GM12878 (cell line): ENCODE measurements around the gene DNAJC11. TPM values are rescaled to one million over a fixed set of nuclear protein-coding genes. Genes with fewer than 3 reads are reported as not detected.
A peak's percentile ranks its signal among the peaks of the same experiment; 100 is the strongest.

ENCODE experiments used
- ATAC-seq: fragments of 200-7000 bp; cut with Tn5 transposase; 3 replicates; pipeline ENCODE4 v1.9.1; 2020; ENCODE audit warnings: mild to moderate bottlenecking, moderate library complexity
- Bru-seq: library from RNA; stranded (reverse); fragments of 400-500 nt; gene quantifications from one replicate; lab custom pipeline; 2021; lab: Mats Ljungman, UMichigan
- BruChase-seq, 2 experiments: library from RNA; stranded (reverse); fragments of 400-500 nt; gene quantifications; one replicate each; lab custom pipeline; 2021; lab: Mats Ljungman, UMichigan
- BruUV-seq: library from RNA; stranded (reverse); fragments of 400-500 nt; replicated peaks from 2 replicates; lab custom pipeline; 2021; lab: Mats Ljungman, UMichigan
- CTCF ChIA-PET: fragments of 300-600 bp; sonication (Branson Sonifier 250); formaldehyde crosslinking; extraction: SDS; loops from one replicate; lab custom pipeline; 2021; ENCODE audit warnings: inconsistent platforms; lab: Yijun Ruan, JAX
- POLR2A ChIA-PET: fragments of 350-600 bp; formaldehyde crosslinking; extraction: SDS; loops from one replicate; lab custom pipeline; 2021; ENCODE audit warnings: inconsistent platforms; lab: Charles Lee
- RAD21 ChIA-PET: fragments of 300-600 bp; sonication (Branson Sonifier 250); formaldehyde crosslinking; loops from one replicate; lab custom pipeline; 2023; ENCODE audit warnings: antibody characterized with exemption; ENCODE audit not compliant: unreplicated experiment; lab: Charles Lee
- SMC1A ChIA-PET: fragments of 300-600 bp; sonication (Branson Sonifier 250); formaldehyde crosslinking; loops from one replicate; lab custom pipeline; 2023; ENCODE audit not compliant: unreplicated experiment, uncharacterized antibody; lab: Charles Lee
- DNase-seq: peaks from one replicate; pipeline ENCODE4 v3.0.0-alpha.2; 2011; ENCODE audit warnings: low read depth, low spot score
- FAIRE-seq: peaks from 3 replicates; lab custom pipeline; 2011; peaks lifted over from hg19 to GRCh38; lab: Jason Lieb, UNC
- H2AFZ ChIP-seq: 2 replicates; pipeline ENCODE4 v1.6.0; 2011; ENCODE audit warnings: low read depth, low read length, control low read depth; ENCODE audit not compliant: control insufficient read depth
- H3K27ac ChIP-seq: 2 replicates; pipeline ENCODE4 v1.5.1; 2011; ENCODE audit warnings: control low read depth; ENCODE audit not compliant: control insufficient read depth, insufficient read depth
- H3K27me3 ChIP-seq, 2 experiments: replicated peaks in 1 of 2; 2 replicates each; pipeline versions ENCODE4 v1.6.0 to v1.6.1; 2011; ENCODE audit warnings: low read length in 1 of 2; ENCODE audit not compliant: control insufficient read depth in 2 of 2, insufficient read depth in 2 of 2
- H3K36me3 ChIP-seq, 2 experiments: 2 replicates each; pipeline ENCODE4 v1.5.1; 2011; ENCODE audit warnings: low read length in 1 of 2; ENCODE audit not compliant: control insufficient read depth in 2 of 2, insufficient read depth in 2 of 2
- H3K4me1 ChIP-seq: 2 replicates; pipeline ENCODE4 v1.6.1; 2011; ENCODE audit warnings: mild to moderate bottlenecking, low read length, moderate library complexity, mixed read lengths; ENCODE audit not compliant: control insufficient read depth, insufficient read depth
- H3K4me2 ChIP-seq: 2 replicates; pipeline ENCODE4 v1.6.0; 2011; ENCODE audit warnings: control low read depth; ENCODE audit not compliant: control insufficient read depth, insufficient read depth
- H3K4me3 ChIP-seq: fragments of 200-600 bp; sonication (generic); 2 replicates; pipeline ENCODE4 v1.5.1; 2016
- H3K79me2 ChIP-seq: 2 replicates; pipeline ENCODE4 v1.6.0; 2011; ENCODE audit warnings: low read length; ENCODE audit not compliant: control insufficient read depth, insufficient read depth
- H3K9ac ChIP-seq: 2 replicates; pipeline ENCODE4 v1.8.0; 2011; ENCODE audit warnings: low read length, control low read depth, mixed read lengths; ENCODE audit not compliant: control insufficient read depth, insufficient read depth
- H3K9me3 ChIP-seq: replicated peaks from 3 replicates; pipeline ENCODE4 v1.5.1; 2011; ENCODE audit warnings: mild to moderate bottlenecking, low read length; ENCODE audit not compliant: control insufficient read depth, insufficient read depth
- H4K20me1 ChIP-seq: 2 replicates; pipeline ENCODE4 v1.6.0; 2011; ENCODE audit not compliant: control insufficient read depth, insufficient read depth
- FOXM1 ChIP-seq: IDR thresholded peaks from 2 replicates; pipeline ENCODE4 v1.6.1; 2012; ENCODE audit warnings: low read depth, mild to moderate bottlenecking, inconsistent platforms, low read length, moderate library complexity
- GATAD2B ChIP-seq: fragments of 450-650 bp; conservative IDR thresholded peaks from 2 replicates; pipeline ENCODE4 v1.6.1; 2017; ENCODE audit warnings: low read depth, mild to moderate bottlenecking, moderate library complexity
- MXI1 ChIP-seq: fragments of 150-350 bp; IDR thresholded peaks from 2 replicates; pipeline ENCODE4 v1.6.1; 2011; ENCODE audit warnings: low read depth, mild to moderate bottlenecking, inconsistent platforms, low read length, improper control_type of control experiment
- PAX5 ChIP-seq: IDR thresholded peaks from 2 replicates; pipeline ENCODE4 v1.6.1; 2011; ENCODE audit warnings: low read depth, low read length, borderline replicate concordance
- POLR2AphosphoS5 ChIP-seq: IDR thresholded peaks from 2 replicates; pipeline ENCODE4 v1.6.1; 2011; ENCODE audit warnings: mild to moderate bottlenecking, low read length, inconsistent platforms
- SMARCA5 ChIP-seq: fragments of 450-650 bp; IDR thresholded peaks from 2 replicates; pipeline ENCODE4 v1.6.1; 2017; ENCODE audit warnings: mild to moderate bottlenecking
- SP1 ChIP-seq: IDR thresholded peaks from one replicate; pipeline ENCODE4 v1.6.1; 2011; ENCODE audit warnings: low read depth, low read length
- SUZ12 ChIP-seq: fragments of 200-600 bp; sonication (generic); IDR thresholded peaks from one replicate; pipeline ENCODE4 v1.6.1; 2018; ENCODE audit warnings: antibody characterized with exemption, mild to moderate bottlenecking; ENCODE audit not compliant: unreplicated experiment
- TAF1 ChIP-seq: IDR thresholded peaks from 2 replicates; pipeline ENCODE4 v1.6.1; 2011; ENCODE audit warnings: mild to moderate bottlenecking, low read depth, low read length, borderline replicate concordance
- WGBS: methylation state at CpG from one replicate; pipeline ENCODE4 v1.1.6; 2016; ENCODE audit warnings: low lambda C conversion rate; ENCODE audit not compliant: insufficient replicate concordance, insufficient coverage; ENCODE audit errors: missing lambda C conversion rate; 5-methylcytosine and 5-hydroxymethylcytosine counted together
- in situ Hi-C: fragments of 300-500 bp; cut with MboI; formaldehyde crosslinking; loops from 9 replicates; pipeline ENCODE4 v1.14.3; 2018; ENCODE audit warnings: mixed read lengths
- intact Hi-C: fragments of 100-400 bp; cut with micrococcal nuclease; formaldehyde crosslinking; loops from one replicate; pipeline ENCODE4 v1.14.2; 2022; ENCODE audit not compliant: unreplicated experiment
- long read RNA-seq, 2 experiments: library from polyadenylated mRNA; unstranded; transcript quantifications; one replicate each; pipeline ENCODE4 v2.0.0, GENCODE V29; 2019 to 2020
- polyA minus RNA-seq, 3 experiments: library from RNA; depleted of rRNA, polyadenylated mRNA; stranded (reverse); fragments of >200 nt; gene quantifications; 2 replicates each; pipeline ENCODE4 v1.2.3, GENCODE V29; 2011
- polyA plus RNA-seq, 11 experiments: library from polyadenylated mRNA; depleted of rRNA in 4 of 11; unstranded in 6 of 11; stranded (reverse) in 5 of 11; fragments of >200 nt; fragmentation: Nextera tagmentation in 4 of 11; fragmentation: Illumina TruSeq in 1 of 11; extraction: Ambion mirVana in 4 of 11; extraction: Trizol in 1 of 11; gene quantifications; 1 replicate in 1 of 11; 2 replicates in 10 of 11; pipeline versions ENCODE4 v1.2.1 to v1.2.3, GENCODE V29; 2011 to 2016; ENCODE audit warnings: inconsistent platforms in 2 of 11, missing spikeins in 2 of 11, low read depth in 1 of 11
- total RNA-seq, 4 experiments: library from RNA; depleted of rRNA in 3 of 4; stranded (reverse); fragments of >200 nt in 3 of 4; fragmentation: Illumina TruSeq in 1 of 4; extraction: Trizol in 1 of 4; gene quantifications; 2 replicates each; pipeline versions ENCODE4 v1.2.1 to v1.2.3, GENCODE V29; 2013 to 2021
- TF ChIP-seq, protein P1 (sequence below): fragments of 450-650 bp; IDR thresholded peaks from 2 replicates; pipeline ENCODE4 v1.6.1; 2017; ENCODE audit warnings: mild to moderate bottlenecking, moderate library complexity

The DNAJC11 gene, protein sequence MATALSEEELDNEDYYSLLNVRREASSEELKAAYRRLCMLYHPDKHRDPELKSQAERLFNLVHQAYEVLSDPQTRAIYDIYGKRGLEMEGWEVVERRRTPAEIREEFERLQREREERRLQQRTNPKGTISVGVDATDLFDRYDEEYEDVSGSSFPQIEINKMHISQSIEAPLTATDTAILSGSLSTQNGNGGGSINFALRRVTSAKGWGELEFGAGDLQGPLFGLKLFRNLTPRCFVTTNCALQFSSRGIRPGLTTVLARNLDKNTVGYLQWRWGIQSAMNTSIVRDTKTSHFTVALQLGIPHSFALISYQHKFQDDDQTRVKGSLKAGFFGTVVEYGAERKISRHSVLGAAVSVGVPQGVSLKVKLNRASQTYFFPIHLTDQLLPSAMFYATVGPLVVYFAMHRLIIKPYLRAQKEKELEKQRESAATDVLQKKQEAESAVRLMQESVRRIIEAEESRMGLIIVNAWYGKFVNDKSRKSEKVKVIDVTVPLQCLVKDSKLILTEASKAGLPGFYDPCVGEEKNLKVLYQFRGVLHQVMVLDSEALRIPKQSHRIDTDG
- 145 and 154 TPM in 2 replicates for total RNA-seq (2013; cell fraction: nucleolus; rRNA removed)
- total RNA-seq (2014; rRNA removed) (28.3 and 28.7 TPM in 2 replicates), total RNA-seq (2014; rRNA removed; fragmentation: Illumina TruSeq; extraction: Trizol) (33.1 and 35.4 TPM in 2 replicates), total RNA-seq (2021) (49.3 and 51.8 TPM in 2 replicates), polyA plus RNA-seq (2011; rRNA removed) (26.4 and 29.2 TPM in 2 replicates), polyA plus RNA-seq (2014; fragmentation: Illumina TruSeq; extraction: Trizol) (54.5 and 73.4 TPM in 2 replicates), polyA plus RNA-seq (2014; fragmentation: Nextera tagmentation; extraction: Ambion mirVana) (1 to 10 TPM; 5.0 to 8.6 TPM), polyA plus RNA-seq (2014; rRNA removed) (41.3 and 43.6 TPM in 2 replicates), polyA plus RNA-seq (2016; fragmentation: Nextera tagmentation; extraction: Ambion mirVana) (10 to 100 TPM; 56.9 to 58.8 TPM), polyA minus RNA-seq (2011; rRNA and poly(A)+ RNA removed) (16.5 and 30.3 TPM in 2 replicates), Bru-seq, nascent RNA (percentile 75 among the genes with signal in this experiment), BruChase-seq, experiment 1, labeled RNA remaining after a 6-hour chase (percentile 83 among the genes with signal in this experiment), BruChase-seq, experiment 2, labeled RNA remaining after a 2-hour chase (percentile 74 among the genes with signal in this experiment)
- 21.8 TPM for polyA plus RNA-seq (2011; ENCODE audit: low read depth)
- polyA plus RNA-seq (2011; cell fraction: cytosol; rRNA removed), result 25.6 and 25.8 TPM in 2 replicates
- polyA plus RNA-seq (2011; cell fraction: nucleus; rRNA removed), result 70.4 and 87.9 TPM in 2 replicates
- 25.6 and 38.0 TPM in 2 replicates for polyA plus RNA-seq (2012)
- polyA minus RNA-seq (2011; cell fraction: cytosol; rRNA and poly(A)+ RNA removed), result 9.0 and 10.2 TPM in 2 replicates
- 17.7 and 32.1 TPM in 2 replicates for polyA minus RNA-seq (2011; cell fraction: nucleus; rRNA and poly(A)+ RNA removed)
- long read RNA-seq, experiment 1, transcript DNAJC11-202 (16 exons, 3,311 nt), result major isoform, 48 of 62 reads
- long read RNA-seq, experiment 1, partial matches to known transcripts, result 5 of 62 reads
- long read RNA-seq, experiment 1, other reads (novel, unspliced or antisense), result 6 of 62 reads
- long read RNA-seq, experiment 2, transcript DNAJC11-201 (15 exons, 2,210 nt), result minor isoform, 12 of 195 reads
- long read RNA-seq, experiment 2, transcript DNAJC11-202 (16 exons, 3,311 nt), result major isoform, 142 of 195 reads
- long read RNA-seq, experiment 2, partial matches to known transcripts, result 25 of 195 reads
- long read RNA-seq, experiment 2, other reads (novel, unspliced or antisense), result 15 of 195 reads

DNA sequence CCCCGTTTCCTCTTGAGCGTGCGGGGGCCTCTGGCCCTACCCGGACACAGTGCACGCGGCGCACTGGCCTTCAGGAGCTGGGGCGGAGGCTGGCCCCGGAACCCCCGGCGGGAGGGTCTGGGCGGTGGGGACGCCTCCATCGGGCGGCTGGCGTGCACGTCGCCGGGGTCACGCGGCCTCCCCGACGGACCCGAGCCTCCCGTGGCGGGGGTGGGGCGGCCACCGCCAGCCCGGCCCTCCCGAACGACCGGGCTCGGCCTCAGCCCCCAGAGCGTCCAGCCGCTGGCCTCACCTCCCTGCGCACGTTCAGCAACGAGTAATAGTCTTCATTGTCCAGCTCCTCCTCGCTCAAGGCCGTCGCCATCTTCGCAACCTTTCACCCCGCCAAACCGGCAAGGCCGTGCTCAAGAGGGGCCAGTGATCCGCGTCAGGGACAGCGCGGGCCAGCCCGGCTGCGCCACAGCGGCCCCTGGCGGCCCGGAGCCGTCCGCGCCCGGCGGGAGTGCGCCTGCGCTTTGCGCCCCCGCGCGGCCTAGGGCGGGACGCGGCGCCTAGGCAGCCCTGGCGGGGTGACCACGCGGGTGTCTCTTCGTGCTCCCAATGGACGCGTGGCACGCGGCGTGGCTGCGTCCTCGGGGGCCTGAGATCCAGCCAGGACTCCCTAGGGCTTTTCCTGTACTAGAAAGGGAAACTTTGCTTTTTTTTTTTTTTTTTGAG lies at the start of gene DNAJC11:
TSS of gene DNAJC11 (minus strand) at position 380 of the 717 bp plus-strand sequence. CDS start at position 364, 16 bp downstream.
- SMC1A ChIA-PET, result interaction anchor here (0.6 kb wide), 1 partner anchor 16 kb away, joined by 3 read pairs; no protein-coding TSS in a partner anchor
- in situ Hi-C loops, result no loop called here
- 1% methylated on average over 69 of the region's 80 CpGs for WGBS
- peak within 1 kb of the TSS; percentile 96 for H3K4me2 ChIP-seq
- POLR2A ChIA-PET, result no interaction called here
- H3K9ac ChIP-seq, result peak within 1 kb of the TSS; percentile 92
- no peaks in the 10 kb centered on the region for H3K27me3 ChIP-seq
- peak within 1 kb of the TSS; percentile 95 for H3K4me3 ChIP-seq
- FAIRE-seq (peak; percentile 94), DNase-seq (peak; percentile 31), ATAC-seq (peak; percentile 97)
- no peaks in the 10 kb centered on the region for H3K36me3 ChIP-seq
- RAD21 ChIA-PET, result interaction anchor here (1.0 kb wide), 1 partner anchor 147 kb away, joined by 3 read pairs; the partner anchor contains the start of genes NOL9 and TAS1R1
- intact Hi-C loops, result no loop called here
- no peaks in the 10 kb centered on the region for H4K20me1 ChIP-seq
- peak within 1 kb of the TSS; percentile 82 for H2AFZ ChIP-seq
- H3K27ac ChIP-seq, result peak within 1 kb of the TSS; percentile 87
- CTCF ChIA-PET, result interaction anchor here (0.6 to 1.3 kb wide), 8 partner anchors 34 to 189 kb away, joined by 3 to 5 read pairs (median 3); no protein-coding TSS in a partner anchor
- TSS peak; percentile 70 for BruUV-seq
- H3K9me3 ChIP-seq, result no peaks in the 10 kb centered on the region
- H3K79me2 ChIP-seq, result peaks cover 36% of the 10 kb centered on the region
- peaks cover 7% of the 10 kb centered on the region for H3K4me1 ChIP-seq
- peak; percentile 88 for TF ChIP-seq MXI1
- peak; percentile 98 for TF ChIP-seq SMARCA5
- TF ChIP-seq SP1, result peak; percentile 82
- no peak for TF ChIP-seq FOXM1
- TF ChIP-seq TAF1, result peak; percentile 93
- peak; percentile 75; the same call in 1 of the 2 replicates for TF ChIP-seq POLR2AphosphoS5
- TF ChIP-seq GATAD2B, result peak; percentile 90; the same call in 1 of the 2 replicates
- TF ChIP-seq SUZ12, result no peak
- TF ChIP-seq, protein P1, sequence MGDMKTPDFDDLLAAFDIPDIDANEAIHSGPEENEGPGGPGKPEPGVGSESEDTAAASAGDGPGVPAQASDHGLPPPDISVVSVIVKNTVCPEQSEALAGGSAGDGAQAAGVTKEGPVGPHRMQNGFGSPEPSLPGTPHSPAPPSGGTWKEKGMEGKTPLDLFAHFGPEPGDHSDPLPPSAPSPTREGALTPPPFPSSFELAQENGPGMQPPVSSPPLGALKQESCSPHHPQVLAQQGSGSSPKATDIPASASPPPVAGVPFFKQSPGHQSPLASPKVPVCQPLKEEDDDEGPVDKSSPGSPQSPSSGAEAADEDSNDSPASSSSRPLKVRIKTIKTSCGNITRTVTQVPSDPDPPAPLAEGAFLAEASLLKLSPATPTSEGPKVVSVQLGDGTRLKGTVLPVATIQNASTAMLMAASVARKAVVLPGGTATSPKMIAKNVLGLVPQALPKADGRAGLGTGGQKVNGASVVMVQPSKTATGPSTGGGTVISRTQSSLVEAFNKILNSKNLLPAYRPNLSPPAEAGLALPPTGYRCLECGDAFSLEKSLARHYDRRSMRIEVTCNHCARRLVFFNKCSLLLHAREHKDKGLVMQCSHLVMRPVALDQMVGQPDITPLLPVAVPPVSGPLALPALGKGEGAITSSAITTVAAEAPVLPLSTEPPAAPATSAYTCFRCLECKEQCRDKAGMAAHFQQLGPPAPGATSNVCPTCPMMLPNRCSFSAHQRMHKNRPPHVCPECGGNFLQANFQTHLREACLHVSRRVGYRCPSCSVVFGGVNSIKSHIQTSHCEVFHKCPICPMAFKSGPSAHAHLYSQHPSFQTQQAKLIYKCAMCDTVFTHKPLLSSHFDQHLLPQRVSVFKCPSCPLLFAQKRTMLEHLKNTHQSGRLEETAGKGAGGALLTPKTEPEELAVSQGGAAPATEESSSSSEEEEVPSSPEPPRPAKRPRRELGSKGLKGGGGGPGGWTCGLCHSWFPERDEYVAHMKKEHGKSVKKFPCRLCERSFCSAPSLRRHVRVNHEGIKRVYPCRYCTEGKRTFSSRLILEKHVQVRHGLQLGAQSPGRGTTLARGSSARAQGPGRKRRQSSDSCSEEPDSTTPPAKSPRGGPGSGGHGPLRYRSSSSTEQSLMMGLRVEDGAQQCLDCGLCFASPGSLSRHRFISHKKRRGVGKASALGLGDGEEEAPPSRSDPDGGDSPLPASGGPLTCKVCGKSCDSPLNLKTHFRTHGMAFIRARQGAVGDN, result peak; percentile 95
- peak; percentile 61; the same call in 1 of the 2 replicates for TF ChIP-seq PAX5
